NT2/D1 (cell line): ENCODE data around the gene TMEM39A.

Experiments used
- DNase-seq: peaks from one replicate; pipeline ENCODE4 v3.0.0-alpha.2; 2011; ENCODE audit warnings: low read depth, low spot score
- H3K27me3 ChIP-seq: 2 replicates; pipeline ENCODE4 v1.6.0; 2011; ENCODE audit warnings: mild to moderate bottlenecking; ENCODE audit not compliant: insufficient read length, insufficient read depth
- H3K36me3 ChIP-seq: 2 replicates; pipeline ENCODE4 v1.6.1; 2011; ENCODE audit warnings: mild to moderate bottlenecking, low read length, mixed read lengths; ENCODE audit not compliant: insufficient read depth, insufficient read length
- H3K4me1 ChIP-seq: 2 replicates; pipeline ENCODE4 v1.5.1; 2011; ENCODE audit not compliant: insufficient read depth, insufficient read length
- H3K4me3 ChIP-seq: 2 replicates; pipeline ENCODE4 v1.5.1; 2011; ENCODE audit warnings: low read depth; ENCODE audit not compliant: insufficient read length
- H3K9ac ChIP-seq: 2 replicates; pipeline ENCODE4 v1.6.0; 2011; ENCODE audit warnings: low read depth; ENCODE audit not compliant: insufficient read length
- H3K9me3 ChIP-seq: 2 replicates; pipeline ENCODE4 v1.5.1; 2011; ENCODE audit warnings: mild to moderate bottlenecking, low read length; ENCODE audit not compliant: insufficient read depth
- SUZ12 ChIP-seq: IDR thresholded peaks from 2 replicates; pipeline ENCODE4 v1.6.1; 2011; ENCODE audit not compliant: insufficient read length, insufficient read depth; ENCODE audit errors: extremely low read depth
- YY1 ChIP-seq: IDR thresholded peaks from 2 replicates; pipeline ENCODE4 v1.6.1; 2011; ENCODE audit not compliant: insufficient read length, insufficient read depth
- ZNF274 ChIP-seq: IDR thresholded peaks from 2 replicates; pipeline ENCODE4 v1.6.1; 2011; ENCODE audit warnings: mild to moderate bottlenecking, low read depth, low read length

TMEM39A gene

GRCh38 chr3:119485563-119485962, 22.1 kb upstream of the TMEM39A start:
- peaks cover 38% of the 10 kb centered on the region for H3K36me3 ChIP-seq

DNA sequence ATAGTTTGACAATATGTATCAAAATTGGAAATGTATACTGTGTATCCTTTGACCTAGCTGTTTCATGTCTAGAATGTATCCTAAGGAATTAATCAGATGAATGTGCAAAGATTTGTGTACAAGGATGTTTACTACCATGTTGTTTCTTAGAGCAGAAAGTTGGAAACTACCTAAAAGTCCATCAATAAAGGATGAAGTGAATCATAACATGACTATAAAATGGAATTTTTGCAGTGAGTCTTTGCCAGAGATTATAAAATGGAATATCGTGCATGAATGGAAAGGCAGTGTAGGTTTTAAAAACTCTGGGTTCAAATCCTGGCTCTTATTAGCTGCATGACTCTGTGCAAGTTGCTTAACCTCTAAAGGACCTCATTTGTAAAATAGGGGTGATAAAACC, 19.7 kb upstream of the TMEM39A start:
- H3K27me3 ChIP-seq, result no peaks in the 10 kb centered on the region

More at GRCh38 chr3:119485563-119485962, 22.1 kb upstream of the TMEM39A start:
- H3K27me3 ChIP-seq, result no peaks in the 10 kb centered on the region
- no peak overlapping the region for H3K9ac ChIP-seq
- TF ChIP-seq YY1, result no peak
- no peak for TF ChIP-seq ZNF274
- TF ChIP-seq SUZ12, result no peak
- H3K4me3 ChIP-seq, result no peak overlapping the region
- no peaks in the 10 kb centered on the region for H3K4me1 ChIP-seq
- no peak for DNase-seq
- no peaks in the 10 kb centered on the region for H3K9me3 ChIP-seq

GRCh38 chr3:119481079-119481478, 17.7 kb upstream of the TMEM39A start:
- peaks cover 25% of the 10 kb centered on the region for H3K36me3 ChIP-seq
- H3K4me1 ChIP-seq, result no peaks in the 10 kb centered on the region
- no peak overlapping the region for H3K9ac ChIP-seq
- no peak overlapping the region for H3K4me3 ChIP-seq
- no peaks in the 10 kb centered on the region for H3K9me3 ChIP-seq
- no peak for DNase-seq
- no peaks in the 10 kb centered on the region for H3K27me3 ChIP-seq
- TF ChIP-seq SUZ12 (no peak), YY1 (no peak), ZNF274 (no peak)

More for the DNA sequence above, 19.7 kb upstream of the TMEM39A start:
- H3K4me3 ChIP-seq, result no peak overlapping the region
- TF ChIP-seq YY1, result no peak
- no peak for TF ChIP-seq SUZ12
- no peak for TF ChIP-seq ZNF274
- no peak for DNase-seq
- no peaks in the 10 kb centered on the region for H3K9me3 ChIP-seq
- no peak overlapping the region for H3K9ac ChIP-seq
- H3K4me1 ChIP-seq, result no peaks in the 10 kb centered on the region
- peaks cover 30% of the 10 kb centered on the region for H3K36me3 ChIP-seq

- H3K9ac ChIP-seq, result no peak overlapping the region
- peaks cover 2% of the 10 kb centered on the region for H3K4me1 ChIP-seq
- TF ChIP-seq SUZ12 (no peak), YY1 (no peak), ZNF274 (no peak)
- no peak overlapping the region for H3K4me3 ChIP-seq
- DNase-seq, result no peak
- H3K36me3 ChIP-seq, result peaks cover 20% of the 10 kb centered on the region
- H3K27me3 ChIP-seq, result no peaks in the 10 kb centered on the region
- H3K9me3 ChIP-seq, result no peaks in the 10 kb centered on the region
These were observed 7.5 kb upstream of the TMEM39A start for GRCh38 chr3:119470866-119471265.

DNA sequence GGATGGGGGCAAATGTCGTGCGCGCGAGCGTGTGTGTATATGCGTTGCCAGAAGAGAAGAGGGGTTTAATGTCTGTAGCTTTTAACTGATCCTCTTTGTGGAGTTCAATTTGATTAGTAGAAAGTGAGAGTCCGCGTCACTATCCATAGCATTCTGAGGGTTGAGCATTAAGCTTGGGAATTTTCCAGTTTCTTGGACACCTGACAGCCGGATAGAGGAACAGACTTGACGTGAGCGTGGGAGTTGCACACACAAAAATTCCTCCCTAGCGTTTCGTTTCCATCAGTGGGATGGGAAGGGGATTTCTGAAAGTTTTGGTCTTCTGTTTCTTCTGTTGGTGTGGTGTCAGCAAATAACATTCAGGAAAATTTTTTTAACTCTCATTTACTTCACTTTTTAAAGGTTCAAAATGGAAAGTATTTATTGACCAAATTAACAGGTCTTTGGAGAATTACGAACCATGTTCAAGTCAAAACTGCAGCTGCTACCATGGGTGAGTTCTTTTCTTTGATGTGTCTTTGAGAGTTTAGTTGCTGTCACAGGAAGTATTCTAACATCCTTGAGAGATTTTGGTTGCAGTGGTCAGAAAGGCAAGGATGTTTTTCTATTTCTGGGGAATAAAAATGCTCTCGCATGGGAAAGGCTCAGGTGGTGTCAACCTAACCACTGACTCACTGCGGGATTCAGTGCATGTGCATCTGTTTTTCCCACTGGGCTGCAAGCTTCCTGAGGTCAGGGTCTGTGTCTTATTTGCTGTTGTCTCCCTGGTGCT, 6.2 kb upstream of the TMEM39A start:
- DNase-seq, result no peak
- peak overlapping the region; percentile 80 for H3K4me3 ChIP-seq
- H3K9ac ChIP-seq, result peak overlapping the region; percentile 91
- peaks cover 20% of the 10 kb centered on the region for H3K36me3 ChIP-seq
- H3K9me3 ChIP-seq, result no peaks in the 10 kb centered on the region
- H3K27me3 ChIP-seq, result no peaks in the 10 kb centered on the region
- TF ChIP-seq ZNF274, result no peak
- TF ChIP-seq SUZ12, result no peak
- TF ChIP-seq YY1, result no peak
- peaks cover 2% of the 10 kb centered on the region for H3K4me1 ChIP-seq

DNA sequence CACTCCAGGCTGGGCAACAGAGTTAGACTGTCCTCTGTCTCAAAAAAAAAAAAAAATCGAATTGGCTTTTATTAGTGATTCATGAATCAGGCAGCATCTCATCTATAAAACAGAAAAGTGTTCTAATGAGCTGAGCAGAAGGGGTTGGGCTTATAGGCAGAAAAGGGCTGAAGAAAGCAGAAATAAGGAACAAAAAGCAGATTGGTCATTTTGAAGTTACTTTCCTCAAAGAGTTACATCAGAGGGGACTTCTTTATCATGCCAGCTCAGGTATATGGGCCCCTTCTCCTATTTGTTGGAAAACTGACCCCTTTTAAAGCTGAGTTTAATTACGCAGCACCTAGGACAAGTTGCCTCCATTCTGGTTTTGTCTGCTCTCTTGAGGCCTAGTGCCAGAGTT, 4.6 kb upstream of the TMEM39A start:
- TF ChIP-seq YY1, result no peak
- no peak for TF ChIP-seq ZNF274
- no peak for TF ChIP-seq SUZ12
- peak overlapping the region; percentile 63 for H3K9ac ChIP-seq
- H3K4me3 ChIP-seq, result peak overlapping the region; percentile 80

GRCh38 chr3:119457246-119457645, 6.2 kb downstream of the TMEM39A start:
- Histone ChIP-seq H3K36me3 (peaks cover 94% of the 10 kb centered on the region), H3K27me3 (no peaks in the 10 kb centered on the region), H3K9me3 (no peaks in the 10 kb centered on the region), H3K9ac (no peak overlapping the region), H3K4me3 (no peak overlapping the region), H3K4me1 (no peaks in the 10 kb centered on the region)
- no peak for TF ChIP-seq YY1
- TF ChIP-seq SUZ12, result no peak
- TF ChIP-seq ZNF274, result no peak
- no peak for DNase-seq

More for the DNA sequence above, 4.6 kb upstream of the TMEM39A start:
- Histone ChIP-seq H3K9me3 (no peaks in the 10 kb centered on the region), H3K27me3 (no peaks in the 10 kb centered on the region), H3K4me1 (peaks cover 2% of the 10 kb centered on the region), H3K36me3 (peaks cover 17% of the 10 kb centered on the region)
- DNase-seq, result no peak
